Fibroblast of villous mesenchyme (primary cell): Measurements from ENCODE around the gene SERPINB3. TPM values are rescaled to one million over a fixed set of nuclear protein-coding genes. Genes with fewer than 3 reads are reported as not detected.
"Not testable (repeated sequence)": the region's sequence is repeated elsewhere in the genome, so short reads cannot be mapped to it uniquely, and the experiment has no call there.

ENCODE experiments used
- DNase-seq: peaks from one replicate; pipeline ENCODE4 v3.0.0-alpha.2; 2010; ENCODE audit warnings: low read depth
- H3K4me3 ChIP-seq: 2 replicates; pipeline ENCODE4 v1.5.1; 2011; ENCODE audit warnings: low read depth, mild to moderate bottlenecking, low read length
- CTCF ChIP-seq: IDR thresholded peaks from 2 replicates; pipeline ENCODE4 v1.5.1; 2012; ENCODE audit warnings: low read depth, mild to moderate bottlenecking, low read length; ENCODE audit not compliant: insufficient read depth
- total RNA-seq: library from RNA; depleted of rRNA; stranded (reverse); fragments of >200 nt; gene quantifications from 2 replicates; pipeline ENCODE4 v1.2.3, GENCODE V29; 2012

The SERPINB3 gene
- total RNA-seq, 1 donor, result not detected

GRCh38 chr18:63648241-63648640 is 13.5 kb downstream of the SERPINB3 start:
- peak; percentile 11 for DNase-seq
- TF ChIP-seq CTCF, result no peak

GRCh38 chr18:63646936-63647335 is 14.8 kb downstream of the SERPINB3 start:
- no peak for DNase-seq
- no peak overlapping the region for H3K4me3 ChIP-seq
- no peak for TF ChIP-seq CTCF

More at GRCh38 chr18:63648241-63648640, 13.5 kb downstream of the SERPINB3 start:
- H3K4me3 ChIP-seq, result no peak overlapping the region

GRCh38 chr18:63644694-63645093 is 17.0 kb downstream of the SERPINB3 start:
- not testable (repeated sequence) for DNase-seq, H3K4me3 ChIP-seq

GRCh38 chr18:63644142-63644541 is 17.6 kb downstream of the SERPINB3 start, which contains the start of gene SERPINB4:
Gene SERPINB4 (minus strand): TSS chr18:63644256. CDS start chr18:63643577, 679 bp downstream.
- DNase-seq, H3K4me3 ChIP-seq: not testable (repeated sequence)

- H3K4me3 ChIP-seq, DNase-seq: not testable (repeated sequence)
Observed at GRCh38 chr18:63642668-63643356, 18.9 kb downstream of the SERPINB3 start.

GRCh38 chr18:63641157-63641680 is 20.5 kb downstream of the SERPINB3 start:
- DNase-seq, H3K4me3 ChIP-seq: not testable (repeated sequence)

GRCh38 chr18:63637703-63638102 is 24.0 kb downstream of the SERPINB3 start:
- no peak for DNase-seq
- H3K4me3 ChIP-seq, result no peak overlapping the region
- no peak for TF ChIP-seq CTCF

- no peak for TF ChIP-seq CTCF
- no peak overlapping the region for H3K4me3 ChIP-seq
- DNase-seq, result no peak
Observed at GRCh38 chr18:63627819-63628218, 33.9 kb downstream of the SERPINB3 start.

- TF ChIP-seq CTCF, result no peak
- no peak for DNase-seq
- no peak overlapping the region for H3K4me3 ChIP-seq
Observed at GRCh38 chr18:63626431-63626830, 35.3 kb downstream of the SERPINB3 start.
